ENCODE results near the gene TMEM202. TPM values are rescaled to one million over a fixed set of nuclear protein-coding genes. Genes with fewer than 3 reads are reported as not detected.
"Not testable (repeated sequence)": the region's sequence is repeated elsewhere in the genome, so short reads cannot be mapped to it uniquely, and the experiment has no call there.

The TMEM202 gene
- polyA plus RNA-seq, 10 donors = not detected

DNA sequence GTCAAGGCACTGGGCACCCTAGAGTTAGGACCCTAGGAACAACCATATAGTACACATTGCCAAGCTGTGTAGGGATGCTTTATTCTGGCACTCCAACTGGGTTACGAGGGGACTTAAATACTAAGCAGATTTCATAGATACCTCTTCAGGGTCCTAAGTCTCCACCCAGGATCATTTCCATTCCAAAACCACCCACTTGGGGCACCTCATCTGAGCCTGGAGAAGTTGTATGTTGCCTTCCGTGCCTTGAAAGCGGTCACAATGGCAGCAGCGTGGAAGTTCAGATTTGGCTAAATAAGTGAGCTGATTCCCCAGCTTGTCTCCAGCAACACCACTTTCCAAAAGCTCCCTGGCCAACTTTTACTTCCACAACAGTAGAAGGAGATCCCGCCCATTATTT, 4.6 kb downstream of the TMEM202 start:
- no peak for DNase-seq

- no peak for DNase-seq
Measured at GRCh38 chr15:72404356-72404755, 6.3 kb downstream of the TMEM202 start.

GRCh38 chr15:72404841-72405240, 6.7 kb downstream of the TMEM202 start:
- DNase-seq = no peak

GRCh38 chr15:72406936-72407335, 8.8 kb downstream of the TMEM202 start:
- no peak for DNase-seq

- no peak for DNase-seq
Measured at GRCh38 chr15:72411111-72411510, 13.0 kb downstream of the TMEM202 start.

DNA sequence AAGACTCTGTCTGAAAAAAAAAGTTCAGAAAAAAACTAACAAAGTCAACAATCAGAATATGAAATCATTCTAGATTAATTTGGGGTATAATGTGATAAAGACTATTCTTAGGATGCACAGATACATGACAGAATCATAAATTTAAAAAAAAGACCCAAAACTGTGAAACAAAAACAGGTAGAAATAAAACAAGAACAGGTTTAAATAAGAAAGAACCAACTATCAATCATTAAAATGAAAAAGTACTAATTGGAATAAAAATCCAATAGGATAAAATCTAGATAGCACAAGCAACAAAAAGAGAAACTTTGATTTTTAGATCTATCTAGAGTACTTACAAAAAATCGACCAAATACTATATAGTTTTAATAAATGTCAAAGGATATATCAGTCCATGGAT, 13.4 kb downstream of the TMEM202 start:
- no peak for DNase-seq

GRCh38 chr15:72413337-72413736, 15.2 kb downstream of the TMEM202 start:
- not testable (repeated sequence) for DNase-seq

DNA sequence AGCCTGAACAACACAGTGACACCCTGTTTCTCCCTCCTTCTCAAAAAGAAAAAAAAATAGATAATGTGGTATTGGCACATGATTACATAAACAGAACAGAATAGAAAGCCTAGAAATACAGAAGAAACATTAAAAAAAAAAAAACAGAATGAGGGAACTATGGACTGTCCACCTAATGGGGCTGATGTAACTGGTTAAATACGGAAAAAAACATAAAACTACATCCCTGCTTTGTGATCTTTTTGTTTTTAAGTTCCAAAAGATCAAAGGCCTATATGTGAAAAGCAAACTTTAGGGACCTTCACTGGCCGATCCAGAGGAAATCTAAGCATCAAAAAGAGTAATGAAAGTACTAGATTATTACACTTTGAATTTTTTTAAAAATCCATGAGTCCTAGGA, 17.2 kb downstream of the TMEM202 start:
- DNase-seq = no peak

DNA sequence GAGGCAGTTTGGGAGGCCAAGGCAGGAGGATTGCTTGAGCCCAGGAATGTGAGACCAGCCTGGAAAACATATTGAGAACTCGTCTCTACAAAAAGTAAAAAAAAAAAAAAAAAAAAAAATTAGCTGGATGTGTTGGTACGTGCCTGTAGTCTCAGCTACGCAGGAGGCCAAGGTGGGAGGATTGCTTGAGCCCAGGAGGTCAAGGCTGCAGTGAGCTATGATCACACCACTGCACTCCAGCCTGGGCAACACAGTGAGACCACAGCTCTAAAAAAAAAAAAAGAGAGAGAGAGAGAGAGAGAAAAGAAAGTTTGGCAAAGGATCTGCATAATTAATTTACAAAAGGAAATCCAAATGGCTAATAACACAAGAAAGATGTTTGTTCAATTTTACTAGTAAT, 21.7 kb downstream of the TMEM202 start:
- not testable (repeated sequence) for DNase-seq

GRCh38 chr15:72420576-72420975, 22.5 kb downstream of the TMEM202 start:
- no peak for DNase-seq

- DNase-seq = no peak
Measured at GRCh38 chr15:72421484-72421883, 23.4 kb downstream of the TMEM202 start.

DNA sequence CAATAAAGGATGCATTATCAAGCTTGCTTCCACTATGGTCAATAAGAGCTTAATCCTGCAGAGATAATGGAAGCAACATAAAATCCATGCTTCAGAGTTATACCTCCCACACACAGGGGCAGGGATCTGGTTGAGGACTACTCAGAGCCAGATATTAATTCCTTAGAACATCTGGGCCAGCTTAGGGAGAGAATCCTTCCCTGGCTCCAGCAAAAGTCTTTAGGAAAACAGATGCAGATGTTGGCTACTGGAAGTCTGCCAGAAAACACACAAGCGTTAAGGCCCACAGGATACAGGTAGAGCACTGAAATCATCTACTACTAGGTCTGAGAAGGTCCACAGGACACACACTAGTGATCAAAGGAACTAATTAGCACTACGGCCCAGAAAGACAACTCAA, 25.2 kb downstream of the TMEM202 start:
- DNase-seq = peak in 1 of 3 donors; percentile 4

DNA sequence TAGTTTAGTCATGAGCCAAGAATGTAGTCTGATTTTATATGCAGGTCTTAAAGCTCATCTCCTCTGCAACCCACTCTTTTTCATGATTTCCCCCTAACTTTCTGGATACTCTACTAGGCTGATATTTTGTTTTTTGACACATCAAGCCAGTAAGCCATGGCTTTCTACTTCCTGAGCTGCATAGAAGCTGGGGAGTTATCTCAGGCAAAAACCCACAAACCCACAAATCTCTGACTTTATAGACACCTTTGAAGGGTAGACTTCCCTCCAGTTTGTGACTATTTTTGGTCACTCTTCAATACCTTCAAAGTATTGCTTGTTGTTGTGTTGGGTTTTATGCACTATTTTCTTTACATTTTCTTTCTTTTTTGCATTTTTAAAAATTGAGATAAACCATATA, 28.6 kb downstream of the TMEM202 start:
- no peak for DNase-seq

DNA sequence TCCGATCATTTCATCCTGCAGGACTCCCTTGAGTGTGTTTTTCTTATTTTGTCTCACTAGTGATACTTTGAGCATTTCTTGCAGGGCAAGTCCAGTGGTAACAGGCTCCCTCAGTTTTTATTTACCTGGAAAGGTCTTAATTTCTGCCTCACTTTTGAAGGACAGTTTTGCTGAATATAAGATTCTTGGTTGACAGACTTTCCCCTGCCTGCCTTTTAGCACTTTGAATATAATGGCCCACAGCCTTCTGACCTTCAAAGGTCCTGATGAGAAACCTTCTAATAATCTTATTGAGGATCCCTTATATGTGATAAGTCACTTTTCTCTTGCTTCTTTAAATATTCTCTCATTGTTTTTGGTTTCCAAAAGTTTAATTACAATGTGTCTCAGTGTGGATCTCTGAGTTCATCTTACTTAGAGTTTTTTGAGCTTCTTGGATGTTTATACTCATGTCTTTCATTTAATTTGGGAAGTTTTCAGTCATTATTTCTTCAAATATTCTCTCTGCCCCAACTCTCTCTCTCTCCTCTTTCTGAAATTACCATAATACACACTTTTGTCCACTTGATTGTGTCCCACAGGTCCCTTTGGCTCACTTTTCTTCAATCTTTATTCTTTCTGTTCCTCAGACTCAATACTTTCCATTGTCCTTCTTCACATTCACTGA, 39.7 kb downstream of the TMEM202 start:
- DNase-seq = no peak

- DNase-seq = not testable (repeated sequence)
Measured at GRCh38 chr15:72442848-72443247, 44.7 kb downstream of the TMEM202 start.

DNA sequence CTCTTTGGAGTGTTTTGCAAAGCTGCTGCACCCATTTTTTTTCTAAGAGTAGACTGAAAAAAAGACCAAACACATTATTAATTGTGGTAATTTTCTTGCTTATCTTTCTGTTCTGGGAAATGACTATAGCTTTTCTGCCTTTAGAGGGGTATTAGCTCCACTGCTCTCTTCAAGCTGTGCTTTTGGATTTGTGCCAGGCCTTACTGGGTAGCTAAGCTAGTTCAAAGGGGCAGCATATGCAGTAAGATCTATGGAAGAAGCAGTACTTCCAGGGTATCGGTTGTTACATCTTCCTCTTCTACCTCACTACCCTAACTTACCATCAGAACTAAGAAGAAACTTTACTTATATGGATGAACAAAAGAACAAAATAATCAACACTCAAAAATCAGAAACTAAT, 47.3 kb downstream of the TMEM202 start:
- no peak for DNase-seq

DNA sequence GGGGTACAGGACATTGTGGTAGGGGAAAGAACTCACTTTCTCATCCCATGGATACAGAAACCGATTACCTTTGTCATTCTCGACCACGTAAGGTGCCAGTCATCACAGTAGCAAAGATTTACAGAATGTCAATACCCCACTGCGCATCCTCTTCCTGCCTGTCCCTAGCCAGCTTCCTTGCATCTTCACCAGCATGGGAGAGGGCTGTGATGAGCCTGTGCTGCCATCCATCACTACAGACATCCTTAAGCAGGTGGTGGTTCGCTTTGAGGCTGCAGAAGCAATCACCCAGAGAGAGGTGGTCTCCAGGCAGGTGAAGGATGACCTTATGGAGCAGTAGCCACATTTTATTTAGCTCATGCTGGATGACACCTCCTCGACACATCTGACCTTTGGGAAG, 52.7 kb downstream of the TMEM202 start:
- DNase-seq = no peak

GRCh38 chr15:72451224-72451623, 53.1 kb downstream of the TMEM202 start:
- DNase-seq = no peak

- no peak for DNase-seq
Measured at GRCh38 chr15:72456684-72457083, 58.6 kb downstream of the TMEM202 start.

Other genes starting within 250 kb of the TMEM202 start
- 1 to 10 TPM in 8 of 10 donors, under 1 TPM in 2; 0.78 to 2.7 (median 1.6) TPM for gene GRAMD2A, start 200.5 kb upstream of the TMEM202 start, polyA plus RNA-seq (ENCODE audit: insufficient read length in 10 of 10)
- 100 to 1,000 TPM; 616 to 912 (median 778) TPM for gene PKM, start 167.1 kb upstream of the TMEM202 start, polyA plus RNA-seq (ENCODE audit: insufficient read length in 10 of 10)
- gene PARP6, start 125.8 kb upstream of the TMEM202 start, polyA plus RNA-seq (ENCODE audit: insufficient read length in 10 of 10) = 10 to 100 TPM; 39.4 to 96.6 (median 56.6) TPM
- 1 to 10 TPM in 5 of 10 donors, under 1 TPM in 5; 0.71 to 2.0 (median 1.1) TPM for gene CELF6, start 78.1 kb upstream of the TMEM202 start, polyA plus RNA-seq (ENCODE audit: insufficient read length in 10 of 10)
- gene HEXA, start 22.3 kb upstream of the TMEM202 start, polyA plus RNA-seq (ENCODE audit: insufficient read length in 10 of 10) = 10 to 100 TPM; 46.4 to 60.3 (median 49.9) TPM
- 100 to 1,000 TPM; 120 to 160 (median 134) TPM for gene ARIH1, start 76.0 kb downstream of the TMEM202 start, polyA plus RNA-seq (ENCODE audit: insufficient read length in 10 of 10)